HG03442 (cell line): ENCODE results near the gene OSBP.
"Not testable (repeated sequence)": the region's sequence is repeated elsewhere in the genome, so short reads cannot be mapped to it uniquely, and the experiment has no call there.

Experiments
- ATAC-seq: cut with Tn5 transposase; IDR thresholded peaks from one replicate; pipeline ENCODE4 v1.9.1; 2021; ENCODE audit warnings: mild to moderate bottlenecking, moderate library complexity; ENCODE audit not compliant: unreplicated experiment

The OSBP gene

DNA sequence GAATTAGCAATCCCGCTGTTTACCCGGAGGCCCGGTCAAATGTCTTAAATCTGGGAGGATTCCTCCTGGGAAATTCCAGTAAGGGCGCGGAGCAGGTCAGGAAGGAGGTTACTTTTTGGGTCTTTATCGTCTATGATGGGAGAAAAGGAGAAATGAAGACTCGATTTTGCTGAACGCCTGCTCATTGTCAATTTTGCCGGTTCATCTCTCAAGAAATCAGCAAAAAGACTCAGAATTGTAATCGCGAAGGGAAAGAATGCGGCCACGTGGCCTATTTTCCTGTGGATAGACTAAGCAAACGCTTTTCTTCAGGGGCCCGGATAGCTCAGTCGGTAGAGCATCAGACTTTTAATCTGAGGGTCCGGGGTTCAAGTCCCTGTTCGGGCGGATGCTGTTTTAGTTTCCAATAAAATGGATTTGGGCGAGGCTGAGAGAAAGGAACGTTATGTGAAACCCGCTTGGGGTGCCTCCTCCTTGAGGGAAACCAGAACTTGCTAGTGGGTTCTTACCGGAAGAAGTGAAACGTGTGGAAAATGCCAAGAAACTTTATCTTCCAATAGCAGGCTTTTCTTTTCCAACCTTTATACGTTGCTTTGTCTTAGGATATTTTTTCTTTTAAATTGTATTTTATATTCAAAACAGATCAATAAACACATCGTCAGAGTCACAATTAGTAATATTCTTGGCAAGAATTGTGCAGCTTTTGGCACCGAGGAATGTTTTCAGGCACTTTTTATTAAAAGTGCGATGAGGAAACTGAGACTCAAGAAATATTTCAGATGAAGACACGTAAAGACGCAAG, 59.3 kb downstream of the OSBP start:
- no peak for ATAC-seq

DNA sequence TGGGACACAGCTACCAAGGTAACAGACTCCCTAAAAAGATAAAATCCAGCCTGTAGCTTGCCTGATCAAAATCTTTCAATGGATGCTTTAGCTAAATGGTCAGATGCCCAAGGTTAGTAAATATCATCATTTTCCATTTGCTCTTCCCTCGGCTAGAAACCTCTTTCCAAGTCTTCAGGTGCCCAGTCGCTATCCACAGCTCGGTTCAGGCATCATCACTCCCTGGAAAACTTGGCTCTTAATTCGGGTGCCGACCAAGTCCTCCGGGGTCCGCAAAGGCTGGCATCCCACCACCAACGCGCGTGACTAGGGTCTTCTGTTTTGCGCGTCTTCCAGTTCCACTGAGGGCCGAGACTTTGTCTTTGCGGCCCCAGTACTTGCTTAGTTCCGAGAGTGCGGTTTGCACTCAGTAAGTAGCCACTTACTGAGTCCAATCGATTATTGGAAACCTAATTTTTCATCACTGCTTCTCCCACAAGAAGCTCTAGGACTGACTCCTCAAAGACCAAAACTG, 59.9 kb downstream of the OSBP start:
- no peak for ATAC-seq

DNA sequence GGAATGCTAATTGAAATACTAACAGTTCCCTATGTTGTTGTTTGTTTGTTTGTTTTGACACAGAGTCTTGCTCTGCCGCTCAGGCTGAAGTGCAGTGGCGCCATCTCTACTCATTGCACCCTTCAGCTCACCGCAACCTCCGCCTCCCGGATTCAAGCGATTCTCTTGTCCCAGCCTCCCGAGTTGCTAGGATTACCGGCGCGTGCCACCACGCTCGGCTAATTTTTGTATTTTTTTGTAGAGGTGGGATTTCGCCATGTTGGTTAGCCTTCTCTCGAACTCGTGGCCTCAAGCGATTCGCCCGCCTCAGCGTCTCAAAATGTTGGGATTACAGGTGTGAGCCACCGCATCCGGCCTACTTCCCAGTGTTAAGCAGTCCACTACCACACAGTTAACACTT, 62.3 kb downstream of the OSBP start:
- ATAC-seq, result no peak

DNA sequence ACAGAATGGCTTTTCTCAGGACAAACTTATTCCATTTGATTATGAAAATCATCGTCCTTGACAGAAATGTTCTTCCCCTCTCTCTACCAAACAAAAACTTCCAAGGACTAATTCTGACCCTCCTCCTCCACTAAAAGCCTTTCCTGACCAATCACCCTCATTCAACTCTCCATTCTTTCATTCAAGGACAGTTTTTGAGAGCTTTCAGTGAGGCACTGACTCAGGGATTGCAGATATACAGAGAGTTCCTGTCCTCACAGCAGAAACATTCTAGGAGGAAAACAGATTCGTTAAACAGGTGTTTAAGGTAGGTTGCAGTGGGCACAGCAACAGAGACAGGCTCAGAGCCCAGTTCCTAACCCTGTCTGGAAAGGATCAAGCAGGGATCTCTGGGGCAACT, 62.7 kb downstream of the OSBP start:
- no peak for ATAC-seq

DNA sequence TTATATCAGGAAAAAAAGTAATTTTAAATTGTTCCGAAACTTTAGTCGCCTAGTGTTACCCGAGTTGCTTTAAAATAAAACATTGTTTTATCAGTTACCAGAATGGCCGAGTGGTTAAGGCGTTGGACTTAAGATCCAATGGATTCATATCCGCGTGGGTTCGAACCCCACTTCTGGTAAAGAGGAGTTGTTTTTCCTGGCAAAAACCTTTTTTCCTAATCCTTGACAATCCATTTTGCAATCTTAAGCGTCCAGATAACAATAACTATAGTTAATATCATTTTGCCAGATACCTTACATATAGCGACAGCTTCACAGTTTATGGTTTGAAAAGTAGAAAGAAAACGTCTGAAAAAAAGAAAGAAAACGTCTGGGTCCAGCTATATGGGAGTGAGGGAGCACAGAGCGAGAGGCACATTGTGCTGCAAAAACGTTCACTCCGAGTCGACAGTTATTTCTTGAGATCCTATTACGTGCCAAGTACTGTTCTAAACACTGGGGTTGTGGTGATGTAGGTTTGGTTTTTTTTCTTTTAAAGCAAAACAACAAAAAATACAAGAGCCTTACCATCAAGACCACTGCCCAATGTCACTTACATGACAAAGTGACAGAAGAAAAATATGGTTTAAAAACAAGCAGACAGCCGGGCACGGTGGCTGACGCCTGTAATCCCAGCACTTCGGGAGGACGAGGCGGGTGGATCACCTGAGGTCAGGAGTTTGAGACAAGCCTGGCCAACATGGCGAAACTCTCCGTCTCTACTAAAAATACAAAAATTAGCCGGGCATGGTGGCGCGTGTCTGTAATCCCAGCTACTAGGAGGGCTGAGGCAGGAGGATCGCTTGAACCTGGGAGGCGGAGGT, 63.7 kb downstream of the OSBP start:
- no peak for ATAC-seq

DNA sequence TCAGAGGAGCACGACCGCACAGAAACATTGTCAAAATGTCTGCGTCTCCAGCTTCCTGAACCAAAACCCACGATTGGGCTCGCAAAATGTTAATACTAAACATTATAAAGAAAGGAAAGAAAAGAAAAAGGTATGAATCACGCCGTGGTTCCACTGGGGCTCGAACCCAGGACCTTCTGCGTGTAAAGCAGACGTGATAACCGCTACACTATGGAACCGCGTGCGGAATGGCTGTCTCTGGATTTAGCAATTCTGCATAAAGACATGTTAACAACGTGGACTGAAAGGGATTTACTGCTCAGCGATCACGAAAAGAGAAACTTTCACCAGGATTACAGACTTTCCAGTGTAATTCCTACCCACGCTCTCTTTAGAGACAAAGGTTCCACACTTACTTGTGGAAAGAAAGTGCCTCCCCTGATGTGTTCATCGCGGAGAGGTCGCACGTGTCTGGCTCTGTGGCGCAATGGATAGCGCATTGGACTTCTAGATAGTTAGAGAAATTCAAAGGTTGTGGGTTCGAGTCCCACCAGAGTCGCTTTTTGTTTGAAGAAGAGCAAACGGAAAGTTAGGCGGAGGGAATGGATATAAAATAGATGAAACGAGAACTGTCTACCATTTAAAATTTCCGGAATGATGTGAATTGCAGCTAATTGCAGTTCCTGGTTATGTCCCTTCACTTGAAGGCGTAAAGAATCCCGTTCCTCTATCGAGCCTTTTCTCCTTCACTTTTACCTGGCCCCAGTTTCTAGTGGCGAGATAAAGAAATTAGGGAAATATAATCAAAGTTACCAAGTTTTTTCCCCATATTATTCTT, 64.5 kb downstream of the OSBP start:
- peak; percentile 31 for ATAC-seq

DNA sequence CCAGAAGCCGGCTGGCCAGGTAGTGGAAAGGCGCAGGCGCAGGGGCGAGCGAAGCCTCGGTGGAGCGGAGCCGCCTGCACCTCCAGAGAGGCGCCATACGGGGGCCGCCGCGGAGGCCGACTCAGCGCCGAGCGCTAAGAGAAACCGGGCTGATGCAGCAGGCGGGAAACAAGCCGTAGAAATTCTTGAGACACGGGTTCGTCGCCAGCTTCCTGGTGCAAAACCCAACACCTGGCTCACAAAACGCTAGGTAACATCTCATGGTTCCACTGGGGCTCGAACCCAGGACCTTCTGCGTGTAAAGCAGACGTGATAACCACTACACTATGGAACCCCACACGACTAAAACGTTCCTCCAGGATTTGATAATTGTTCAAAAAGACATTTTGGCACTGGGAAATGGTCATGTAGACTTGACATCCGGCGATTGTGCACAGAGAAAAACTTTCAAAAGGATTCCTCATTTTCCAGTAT, 65.2 kb downstream of the OSBP start:
- ATAC-seq, result peak; percentile 90

DNA sequence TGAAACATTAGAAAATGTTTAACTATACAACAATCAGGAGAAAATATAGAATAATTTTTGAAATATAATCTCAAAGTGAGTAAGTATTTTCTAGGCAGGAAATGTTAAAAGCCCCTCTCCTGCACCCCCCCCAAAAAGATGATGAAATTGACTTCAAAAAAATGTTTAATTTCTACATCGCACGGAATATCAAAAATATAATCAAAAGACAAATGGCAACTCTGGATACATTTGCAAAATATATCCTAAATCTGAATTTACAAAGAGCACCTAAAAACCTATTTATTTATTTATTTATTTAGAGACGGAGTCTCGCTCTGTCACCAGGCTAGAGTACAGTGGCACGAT, 67.3 kb downstream of the OSBP start:
- no peak for ATAC-seq

DNA sequence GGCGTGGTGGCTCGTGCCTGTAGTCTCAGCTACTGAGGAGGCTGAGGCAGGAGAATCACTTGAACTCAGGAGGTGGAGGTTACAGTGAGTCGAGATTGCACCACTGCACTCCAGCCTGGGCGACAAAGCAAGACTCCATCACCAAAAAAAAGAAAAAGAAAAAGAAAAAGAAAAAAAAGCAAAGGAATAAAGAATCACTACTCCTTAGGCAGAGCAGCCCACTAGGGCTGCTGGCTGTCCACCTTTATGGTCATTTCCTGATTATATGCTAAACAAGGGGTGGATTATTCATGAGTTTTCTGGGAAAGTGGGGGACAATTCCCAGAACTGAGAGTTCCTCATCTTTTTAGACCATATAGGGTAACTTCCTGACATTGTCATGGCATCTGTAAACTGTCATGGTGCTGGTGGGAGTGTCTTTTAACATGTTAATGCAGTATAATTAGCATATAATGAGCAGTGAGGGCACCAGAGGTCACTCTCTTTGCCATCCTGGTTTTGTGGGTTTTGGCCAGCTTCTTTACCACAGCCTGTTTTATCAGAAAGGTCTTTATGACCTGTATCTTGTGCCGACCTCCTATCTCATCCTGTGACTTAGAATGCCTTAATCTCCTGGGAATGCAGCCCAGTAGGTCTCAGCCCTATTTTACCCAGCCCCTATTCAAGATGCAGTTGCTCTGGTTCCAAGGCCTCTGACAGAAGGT, 67.8 kb downstream of the OSBP start:
- not testable (repeated sequence) for ATAC-seq

DNA sequence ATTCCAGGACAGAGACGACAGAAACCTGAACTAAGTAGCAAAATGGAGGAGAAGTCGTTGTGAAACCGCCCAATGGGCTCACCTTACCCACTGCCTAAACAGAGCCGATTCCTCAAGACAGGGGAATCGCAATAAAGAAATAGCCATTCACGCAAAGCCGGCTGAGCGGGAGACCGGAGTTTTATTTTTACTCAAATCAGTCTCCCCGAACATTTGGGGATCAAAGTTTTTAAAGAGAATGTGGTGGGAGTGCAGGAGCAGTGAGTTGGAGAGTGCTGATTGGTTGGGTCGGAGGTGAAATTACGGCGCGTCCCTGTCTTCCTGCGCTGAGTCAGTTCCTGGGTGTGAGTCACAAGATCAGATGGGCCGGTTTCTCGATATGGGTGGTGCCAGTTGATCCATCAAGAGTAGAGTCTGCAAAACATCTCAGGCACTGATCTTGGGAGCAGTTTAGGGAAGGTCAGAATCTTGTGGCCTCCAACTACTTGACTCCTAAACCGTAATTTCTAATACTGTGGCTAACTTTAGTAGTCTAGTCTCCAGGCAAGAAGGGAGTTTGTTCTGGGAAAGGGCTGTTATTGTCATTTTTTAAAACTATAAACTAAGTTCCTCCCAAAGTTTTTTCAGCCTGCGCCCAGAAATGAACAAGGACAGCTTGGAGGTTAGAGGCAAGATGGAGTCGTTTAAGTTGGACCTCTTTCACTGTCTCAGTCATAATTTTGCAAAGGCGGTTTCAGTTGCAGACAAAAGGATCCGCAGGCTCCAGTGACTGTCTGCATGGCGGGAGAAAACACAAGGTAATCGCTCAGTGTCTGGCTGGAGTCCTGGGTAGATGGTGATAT, 70.2 kb downstream of the OSBP start:
- ATAC-seq, result no peak

DNA sequence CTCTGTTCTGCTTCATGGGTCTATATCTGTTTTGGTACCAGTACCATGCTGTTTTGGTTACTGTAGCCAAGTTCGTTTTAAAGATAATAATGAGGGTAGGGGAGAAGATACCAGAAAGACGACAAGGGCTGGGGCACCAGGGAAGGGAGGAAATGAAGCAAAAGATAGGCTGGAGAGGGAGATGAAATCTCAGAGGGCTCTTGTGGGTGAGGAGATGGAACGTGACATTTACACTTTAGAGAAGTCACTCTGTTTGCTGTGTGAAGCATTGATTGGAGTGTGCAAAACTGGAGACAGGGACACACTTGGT, 70.8 kb downstream of the OSBP start:
- ATAC-seq, result no peak

DNA sequence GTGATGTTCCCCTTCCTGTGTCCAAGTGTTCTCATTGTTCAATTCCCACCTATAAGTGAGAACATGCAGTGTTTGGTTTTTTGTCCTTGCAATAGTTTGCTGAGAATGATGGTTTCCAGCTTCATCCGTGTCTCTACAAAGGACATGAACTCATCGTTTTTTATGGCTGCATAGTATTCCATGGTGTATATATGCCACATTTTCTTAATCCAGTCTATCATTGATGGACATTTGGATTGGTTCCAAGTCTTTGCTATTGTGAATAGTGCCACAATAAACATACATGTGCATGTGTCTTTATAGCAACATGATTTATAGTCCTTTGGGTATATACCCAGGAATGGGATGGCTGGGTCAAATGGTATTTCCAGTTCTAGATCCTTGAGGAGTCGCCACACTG, 71.9 kb downstream of the OSBP start:
- ATAC-seq, result not testable (repeated sequence)

DNA sequence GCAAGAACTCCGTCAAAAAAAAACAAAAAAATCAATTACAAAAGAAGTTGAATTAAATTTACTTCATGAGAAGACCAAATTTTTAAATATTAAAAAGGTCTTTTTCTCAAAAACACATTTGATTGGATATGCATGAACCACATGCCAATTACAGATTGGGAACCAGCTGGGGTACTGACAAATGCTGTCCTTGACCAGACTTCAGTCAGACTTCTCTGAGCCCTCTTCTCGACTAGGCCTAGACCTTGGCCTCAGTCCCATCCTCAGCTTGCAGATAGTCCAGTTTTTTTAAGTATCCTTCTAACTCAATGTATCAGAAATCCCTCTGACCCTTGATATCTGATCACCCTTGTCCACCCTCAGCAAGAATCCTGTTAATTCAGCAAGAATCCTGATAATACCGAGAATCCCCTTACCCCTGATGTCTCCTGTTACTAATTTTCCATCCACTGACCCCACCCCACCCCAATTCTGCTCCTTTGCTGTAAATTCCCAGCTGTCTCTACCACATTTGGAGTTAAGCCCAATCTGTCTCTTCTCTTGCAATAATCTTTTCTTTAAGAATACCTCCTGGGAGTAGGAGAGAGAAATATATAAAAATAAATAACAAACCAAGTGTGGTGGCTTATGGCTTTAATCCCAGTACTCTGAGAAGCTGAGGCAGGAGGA, 73.3 kb downstream of the OSBP start:
- no peak for ATAC-seq

DNA sequence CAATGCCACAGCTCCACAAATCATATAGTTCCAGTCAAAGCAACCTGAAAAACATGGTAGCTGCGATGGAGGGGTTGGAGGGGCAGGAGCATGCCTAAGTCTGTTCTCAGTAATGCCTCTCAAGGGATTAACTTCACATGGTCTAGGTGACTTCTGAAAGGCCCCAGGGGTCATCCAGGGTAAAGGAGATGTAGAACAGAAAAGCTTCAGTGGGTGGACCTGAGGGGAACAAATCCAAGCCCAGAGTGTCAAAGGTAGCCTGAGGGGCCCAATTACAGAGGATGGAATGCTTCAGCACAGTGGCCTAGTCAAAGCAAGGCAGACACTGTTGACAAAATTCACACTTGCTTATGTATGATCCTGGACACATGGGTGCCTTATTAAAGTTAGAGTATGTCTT, 80.9 kb downstream of the OSBP start:
- no peak for ATAC-seq

DNA sequence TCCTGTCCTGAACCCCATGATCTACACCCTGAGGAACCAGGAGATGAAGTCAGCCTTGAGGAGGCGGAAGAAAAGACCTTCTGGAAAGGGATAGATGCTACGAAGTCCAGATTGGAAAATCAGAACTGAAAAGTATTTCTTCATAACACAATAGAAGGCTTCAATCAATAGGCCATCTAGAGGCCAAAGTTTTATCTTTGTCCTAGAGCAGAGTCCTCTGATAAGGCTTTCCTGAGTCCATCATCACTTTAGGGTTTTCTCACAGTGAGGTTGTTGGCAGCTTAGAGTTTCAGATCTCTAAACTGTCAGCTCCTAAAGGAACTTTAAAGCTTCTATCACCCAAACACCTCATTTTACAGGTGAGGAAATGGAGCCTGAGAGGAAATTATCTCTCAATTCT, 83.0 kb downstream of the OSBP start:
- no peak for ATAC-seq

DNA sequence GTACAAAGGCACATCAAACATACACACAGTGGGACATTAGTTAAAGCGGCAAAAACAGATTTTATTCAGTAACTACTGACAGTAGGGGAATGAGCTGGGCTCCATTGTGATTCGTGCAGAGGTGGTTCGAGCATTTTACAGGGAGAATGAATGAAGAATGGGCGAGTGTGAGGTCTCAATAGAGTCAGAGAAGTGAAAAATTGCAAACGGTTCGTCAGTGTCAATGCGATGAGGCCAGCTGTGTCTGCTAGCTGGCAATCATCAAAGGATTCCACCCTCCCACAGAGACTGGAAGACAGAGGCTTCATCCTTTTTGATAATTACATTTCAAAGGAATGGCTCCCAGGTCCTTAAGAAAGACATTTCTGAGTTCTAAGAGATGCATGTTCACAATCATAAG, 86.9 kb downstream of the OSBP start:
- no peak for ATAC-seq
